Hematopoietic multipotent progenitor cell (in vitro differentiated cells): ENCODE data around the gene OR2V2. TPM values are rescaled to one million over a fixed set of nuclear protein-coding genes. Genes with fewer than 3 reads are reported as not detected.

Source experiments
- DNase-seq, 3 donors: peaks; one replicate each; pipeline ENCODE4 v3.0.0-alpha.2; 2011 to 2015; ENCODE audit warnings: low read depth in 2 of 3, low spot score in 2 of 3
- total RNA-seq: library from RNA; depleted of rRNA; stranded (reverse); fragments of >200 nt; gene quantifications from one replicate; pipeline ENCODE4 v1.2.3, GENCODE V29; 2012

The OR2V2 gene
- total RNA-seq, 1 donor = under 0.01 TPM

DNA sequence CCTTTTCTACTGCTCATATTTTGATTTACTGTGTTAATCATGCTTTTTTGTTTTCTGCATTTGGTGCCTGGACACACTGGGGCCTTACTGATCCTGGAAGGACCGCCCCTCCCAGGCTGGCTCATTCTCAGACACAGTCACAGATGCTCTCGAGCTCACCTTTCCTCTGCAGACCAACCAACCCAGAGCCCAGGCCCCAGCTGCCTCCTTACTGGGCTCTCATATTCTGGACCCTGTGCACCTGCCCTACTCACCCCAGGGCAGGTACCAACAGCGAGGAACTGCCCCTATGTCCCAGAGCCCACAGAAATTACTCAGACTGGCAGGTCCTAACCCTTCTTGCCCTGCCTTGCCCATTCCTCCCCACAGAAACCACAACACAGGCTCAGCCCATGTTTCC is 6.6 kb upstream of the OR2V2 start:
- no peak for DNase-seq

DNA sequence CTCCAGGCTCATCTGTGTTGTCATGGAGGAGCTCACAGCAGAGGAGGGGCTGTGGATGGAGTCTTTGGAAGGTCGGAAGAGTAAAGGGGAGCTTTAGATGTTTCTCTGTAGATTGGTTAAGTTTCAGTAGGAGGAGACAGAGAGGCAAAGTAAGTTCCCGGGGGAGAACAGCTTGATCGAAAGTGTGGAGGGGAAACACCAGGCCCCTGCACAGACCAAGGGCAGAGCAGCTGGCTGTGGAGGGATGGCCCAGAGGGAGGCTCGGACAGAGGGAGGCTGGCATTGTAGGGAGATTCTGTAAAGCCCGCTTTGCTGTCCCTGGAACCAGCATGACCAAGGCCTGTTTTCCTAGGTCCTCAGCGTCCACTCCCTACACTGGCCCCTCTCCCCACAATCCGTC is 5.3 kb upstream of the OR2V2 start:
- no peak for DNase-seq

DNA sequence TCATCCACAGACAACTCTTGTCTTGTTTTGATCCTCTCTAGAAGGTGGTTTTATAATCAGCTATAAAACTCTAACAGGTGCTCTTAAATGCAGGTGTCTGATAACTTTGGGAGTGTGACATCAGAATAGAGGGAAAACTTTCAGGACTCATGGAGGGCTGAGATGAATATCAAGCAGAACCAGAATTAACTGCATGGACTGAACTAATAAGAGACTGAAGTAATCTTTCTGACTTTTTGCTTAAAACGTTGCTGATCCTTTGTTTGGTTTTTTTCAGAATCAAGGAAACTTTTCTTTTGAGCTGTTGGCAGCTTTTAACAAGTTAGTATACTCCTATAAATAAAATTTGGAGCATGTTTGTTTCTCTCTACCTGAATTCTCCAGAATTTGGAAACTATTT is 2.3 kb upstream of the OR2V2 start:
- no peak for DNase-seq

DNA sequence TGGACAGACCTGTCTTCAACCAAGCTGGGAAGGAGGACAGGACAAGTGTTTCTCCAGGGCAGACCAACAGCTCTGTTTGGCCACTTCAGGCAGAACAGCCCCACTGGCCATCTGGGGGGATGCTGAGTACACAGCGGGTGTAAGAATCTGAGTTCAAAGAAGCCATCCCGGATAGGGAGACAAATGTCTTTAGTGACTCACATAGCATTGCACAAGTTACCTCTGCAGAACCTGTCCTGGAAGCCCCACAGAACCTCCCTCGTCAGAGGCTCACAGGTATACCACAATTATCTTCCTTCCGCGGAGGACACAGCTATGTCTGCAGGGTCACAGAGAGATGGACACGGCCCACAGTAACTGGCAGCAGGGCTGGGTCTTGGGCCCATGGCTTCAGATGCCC is 2.0 kb downstream of the OR2V2 start:
- DNase-seq = no peak

DNA sequence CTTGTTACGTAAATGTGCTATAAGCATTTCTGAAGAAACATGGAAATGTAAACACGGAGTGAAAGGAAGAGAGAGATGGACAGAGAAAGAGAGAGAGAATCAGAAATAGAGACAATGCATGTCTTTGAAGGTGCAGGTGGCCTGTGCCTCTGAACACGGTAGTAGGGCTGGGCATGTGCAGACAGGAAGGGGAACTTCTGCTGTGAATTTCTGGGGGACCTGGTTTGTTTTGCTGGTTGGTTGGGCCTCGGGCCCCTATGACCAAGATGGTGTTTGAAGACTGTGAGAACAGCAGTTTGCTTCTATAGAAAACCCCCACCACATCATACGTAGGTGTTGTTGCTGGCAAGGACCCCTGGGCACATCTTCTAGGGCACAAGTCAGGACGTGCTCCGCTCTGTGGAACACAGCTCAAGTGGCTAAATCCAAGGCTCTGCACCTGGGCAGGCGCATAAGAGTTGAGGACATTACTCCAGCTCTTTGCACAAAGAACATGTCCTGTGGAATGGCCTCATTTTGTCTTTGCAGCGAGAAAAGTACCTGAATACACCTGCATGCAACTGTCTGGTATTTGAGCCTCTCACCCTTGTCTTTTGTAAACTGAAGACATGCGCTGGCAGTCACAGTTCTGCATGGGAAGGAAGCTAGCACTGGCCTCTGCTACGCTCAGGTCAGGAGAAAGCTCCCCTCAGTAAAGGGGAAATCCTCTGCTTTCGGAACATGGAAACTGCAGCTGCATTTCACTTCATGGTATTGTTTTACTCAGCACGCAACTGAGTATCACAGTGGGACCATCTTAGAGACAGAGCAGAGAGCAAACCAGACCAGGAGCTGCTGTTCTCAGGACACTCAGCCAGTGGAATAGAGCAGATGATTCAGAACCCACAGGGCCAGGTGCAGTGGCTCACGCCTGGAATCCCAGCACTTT is 2.7 kb downstream of the OR2V2 start:
- DNase-seq = no peak

DNA sequence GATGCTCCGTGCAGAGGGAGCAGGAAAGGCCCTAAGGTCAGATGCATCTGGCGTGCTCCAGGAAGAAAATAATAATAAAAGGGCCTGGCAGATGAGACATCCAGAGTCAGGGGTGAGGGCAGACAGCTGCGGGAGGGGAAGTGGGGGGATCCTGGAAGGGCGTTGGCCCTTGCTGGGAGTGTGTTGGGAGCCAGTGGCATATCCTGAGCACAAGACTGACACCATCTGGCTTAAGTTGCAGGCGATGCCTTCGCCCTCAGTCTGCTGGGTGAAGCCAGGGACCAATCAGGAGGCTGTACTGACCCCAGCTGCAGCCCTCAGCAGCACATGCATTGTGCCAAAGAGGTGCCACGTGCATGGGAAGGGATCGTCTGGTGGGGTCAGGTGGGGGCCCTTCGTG is 3.8 kb downstream of the OR2V2 start:
- DNase-seq = no peak

DNA sequence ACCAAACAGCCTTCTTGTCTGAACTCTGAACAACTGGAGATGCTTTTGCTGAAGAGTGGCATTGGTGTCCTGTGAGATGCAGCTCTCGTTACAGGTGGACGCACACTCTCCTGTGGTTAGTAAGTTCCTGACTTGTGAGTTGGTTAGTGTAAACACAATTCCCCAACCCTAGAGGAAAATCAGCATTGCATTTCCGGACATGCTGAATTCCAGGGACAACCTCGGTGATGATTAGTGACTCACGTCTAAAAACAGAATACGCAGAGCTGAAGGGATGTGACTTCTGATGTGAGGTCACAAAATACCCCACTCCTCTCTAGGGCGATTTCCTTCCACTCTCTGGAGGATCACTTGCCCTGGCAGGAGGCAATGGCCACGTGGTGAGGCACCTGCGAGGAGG is 5.0 kb downstream of the OR2V2 start:
- DNase-seq = no peak

DNA sequence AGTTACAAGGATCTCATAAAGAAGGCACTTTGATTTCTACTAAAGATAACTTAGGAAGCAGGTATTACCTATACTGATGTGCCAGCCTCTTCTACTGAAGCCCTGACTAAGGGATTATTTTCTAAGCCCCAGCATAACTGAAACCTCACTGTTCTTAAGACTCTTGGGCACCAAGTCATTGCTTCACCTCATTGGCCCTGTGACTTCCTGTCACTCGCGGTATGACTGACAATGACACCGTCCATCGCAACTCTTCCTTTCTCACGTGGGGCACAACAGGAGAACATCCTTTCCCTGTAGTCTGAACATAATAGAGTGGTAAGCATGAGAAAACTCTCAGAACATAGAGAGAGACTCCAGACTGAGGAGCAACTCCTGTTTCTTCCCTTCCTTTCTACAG is 6.4 kb downstream of the OR2V2 start:
- no peak for DNase-seq

DNA sequence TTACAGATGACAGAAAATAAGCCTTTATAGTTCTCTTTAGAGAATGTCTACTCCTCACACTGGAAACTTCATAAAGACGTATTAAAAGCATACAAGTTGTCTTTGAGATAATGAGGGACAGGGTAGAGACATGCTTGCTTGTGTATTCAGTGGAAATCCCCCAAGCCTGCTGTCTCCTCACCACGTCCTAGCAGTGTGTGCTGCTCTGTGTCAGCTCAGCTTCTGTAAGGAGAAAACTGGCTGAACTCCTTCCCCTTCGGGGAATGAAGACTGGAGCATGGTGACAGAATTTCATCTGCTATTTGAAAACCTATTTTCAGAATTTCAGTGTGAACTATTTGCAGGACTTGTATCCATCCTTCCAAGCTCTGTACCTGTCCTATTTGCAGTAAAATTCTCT is 9.4 kb downstream of the OR2V2 start:
- DNase-seq = no peak

DNA sequence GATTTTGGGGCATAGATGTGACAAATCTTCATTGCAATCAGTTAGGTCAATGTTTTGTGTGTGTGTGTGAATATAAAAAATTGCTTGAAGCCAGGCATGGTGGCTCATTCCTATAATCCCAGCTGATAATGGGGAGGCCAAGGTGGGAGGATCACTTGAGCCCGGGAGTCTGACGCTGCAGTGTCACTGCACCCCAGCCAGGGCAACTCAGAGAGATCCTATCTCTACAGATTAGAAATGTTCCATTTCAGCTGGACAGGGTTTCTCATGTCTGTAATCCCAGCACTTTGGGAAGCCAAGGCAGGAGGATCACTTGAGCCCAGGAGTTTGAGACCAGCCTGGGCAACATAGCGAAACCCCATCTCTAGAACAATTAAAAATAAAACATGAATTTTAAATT is 11.5 kb downstream of the OR2V2 start:
- DNase-seq = no peak

DNA sequence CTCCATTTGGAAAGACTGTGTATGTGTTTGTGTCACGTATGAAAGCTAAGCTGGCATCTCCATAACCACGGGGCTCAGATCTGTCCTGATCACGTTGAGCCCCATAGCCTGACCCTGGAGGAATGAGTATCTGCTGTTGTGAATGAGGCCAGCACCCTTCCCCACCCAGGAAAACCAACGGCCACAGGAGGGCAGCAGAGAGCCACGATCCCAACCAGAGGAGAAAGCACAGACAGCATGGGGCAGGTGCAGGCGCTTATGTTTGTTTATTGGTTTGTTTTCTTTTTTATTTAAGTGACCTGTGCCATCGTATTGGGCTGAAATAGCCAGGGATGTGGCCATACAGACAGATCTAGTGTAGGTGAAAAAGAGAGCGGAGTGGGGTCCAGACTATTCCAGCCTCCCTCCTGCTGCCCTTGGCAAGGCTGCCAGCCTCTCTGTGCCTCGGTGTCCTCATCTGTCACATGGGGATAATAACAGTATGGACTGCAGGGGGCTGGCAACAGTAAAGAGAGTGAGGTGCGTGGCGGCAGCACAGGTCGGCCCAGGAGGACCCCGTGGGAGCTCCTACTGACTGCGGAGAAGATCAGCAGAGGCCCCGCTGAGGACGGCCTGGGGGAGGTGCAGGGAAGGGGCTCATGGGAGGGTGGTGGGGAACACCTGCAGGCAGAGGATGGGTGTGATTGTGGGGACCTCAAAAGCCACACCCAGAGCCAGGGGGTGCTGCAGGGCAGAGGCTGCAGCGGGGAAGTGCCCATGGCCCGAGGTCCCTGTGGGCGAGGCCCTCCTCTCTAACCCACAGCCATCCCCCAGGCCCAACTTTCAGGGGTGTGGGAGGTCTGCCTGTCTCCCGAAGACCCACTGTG is 12.1 kb downstream of the OR2V2 start:
- peak; percentile 61 to 80 (median 74) for DNase-seq

DNA sequence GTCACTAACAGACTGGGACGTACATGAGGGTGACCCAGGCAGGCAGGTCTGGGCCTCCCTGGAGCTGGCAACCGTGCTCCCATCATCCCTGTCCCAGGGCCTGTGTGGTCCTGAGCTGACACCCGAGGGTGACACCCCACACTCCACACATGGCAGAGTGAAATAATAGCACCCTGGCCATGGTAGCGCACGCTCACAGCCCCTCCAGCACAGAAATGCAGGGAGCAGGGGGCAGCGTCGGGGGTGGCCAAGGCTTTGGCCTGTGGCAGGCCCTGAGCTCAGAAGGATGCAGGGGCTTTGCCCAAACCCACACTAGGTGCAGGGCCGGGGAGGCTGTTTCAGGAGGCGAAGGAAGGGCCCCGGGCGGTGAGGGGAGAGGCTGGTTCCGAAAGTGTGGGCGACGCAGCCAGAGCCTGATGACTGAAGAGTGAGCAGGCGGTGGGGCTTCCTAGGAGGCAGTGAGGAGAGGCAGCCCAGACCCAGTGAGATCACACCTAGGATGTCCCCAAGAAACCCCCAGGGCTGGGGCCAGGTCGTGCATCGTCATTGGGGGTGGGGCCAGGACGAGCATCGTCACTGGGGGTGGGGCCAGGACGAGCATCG is 12.9 kb downstream of the OR2V2 start:
- DNase-seq = peak; percentile 62 to 72 (median 66)

DNA sequence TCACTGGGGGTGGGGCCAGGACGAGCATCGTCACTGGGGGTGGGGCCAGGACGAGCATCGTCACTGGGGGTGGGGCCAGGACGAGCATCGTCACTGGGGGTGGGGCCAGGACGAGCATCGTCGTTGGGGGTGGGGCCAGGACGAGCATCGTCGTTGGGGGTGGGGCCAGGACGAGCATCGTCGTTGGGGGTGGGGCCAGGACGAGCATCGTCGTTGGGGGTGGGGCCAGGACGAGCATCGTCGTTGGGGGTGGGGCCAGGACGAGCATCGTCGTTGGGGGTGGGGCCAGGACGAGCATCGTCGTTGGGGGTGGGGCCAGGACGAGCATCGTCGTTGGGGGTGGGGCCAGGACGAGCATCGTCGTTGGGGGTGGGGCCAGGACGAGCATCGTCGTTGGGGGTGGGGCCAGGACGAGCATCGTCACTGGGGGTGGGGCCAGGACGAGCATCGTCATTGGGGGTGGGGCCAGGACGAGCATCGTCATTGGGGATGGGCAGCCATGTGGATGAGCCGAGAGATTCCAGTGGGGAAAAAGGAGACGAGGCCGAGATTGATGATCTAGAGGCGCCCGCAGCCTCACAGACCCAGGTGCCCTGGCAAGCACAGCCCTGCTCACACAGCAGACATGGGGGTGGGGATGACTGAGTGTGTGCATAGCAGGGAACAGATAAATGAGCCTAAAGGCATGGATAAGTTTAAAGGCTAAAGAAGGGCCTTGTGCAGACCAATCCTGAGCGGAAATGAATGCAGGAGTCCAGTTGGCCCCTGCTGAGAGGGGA is 13.6 kb downstream of the OR2V2 start:
- DNase-seq = peak in 2 of 3 donors; percentile 15 to 55

DNA sequence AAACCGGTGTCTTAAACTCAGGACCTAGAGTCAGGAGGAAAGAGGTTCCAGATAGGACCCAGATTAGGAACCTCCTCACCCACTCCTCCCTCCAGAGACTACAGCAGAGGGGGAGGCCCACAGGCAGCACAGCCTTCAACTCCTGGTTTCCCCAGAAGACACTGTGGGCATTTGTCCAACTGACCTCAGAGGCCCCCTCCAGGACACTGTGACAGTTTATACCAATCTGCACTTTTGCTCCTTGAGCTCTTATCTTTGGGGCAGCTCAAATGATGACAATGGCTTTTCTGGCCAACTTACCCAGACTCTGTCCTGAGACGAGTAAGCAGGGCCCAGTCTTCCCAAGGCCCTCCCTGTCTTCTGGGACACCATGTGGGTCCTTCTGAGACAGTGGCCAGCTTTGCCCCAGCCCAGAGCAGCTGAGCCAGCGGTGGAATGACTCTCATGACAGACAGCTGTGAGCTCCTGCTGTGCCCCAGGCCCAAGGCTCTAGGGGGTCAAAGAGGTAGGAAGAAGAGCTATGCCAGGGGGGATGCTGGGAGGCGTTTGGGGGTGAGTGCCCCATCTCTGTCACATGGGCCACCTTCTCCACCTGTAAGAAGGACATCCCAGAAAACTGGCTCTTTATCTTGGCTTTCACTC is 14.3 kb downstream of the OR2V2 start:
- no peak for DNase-seq

DNA sequence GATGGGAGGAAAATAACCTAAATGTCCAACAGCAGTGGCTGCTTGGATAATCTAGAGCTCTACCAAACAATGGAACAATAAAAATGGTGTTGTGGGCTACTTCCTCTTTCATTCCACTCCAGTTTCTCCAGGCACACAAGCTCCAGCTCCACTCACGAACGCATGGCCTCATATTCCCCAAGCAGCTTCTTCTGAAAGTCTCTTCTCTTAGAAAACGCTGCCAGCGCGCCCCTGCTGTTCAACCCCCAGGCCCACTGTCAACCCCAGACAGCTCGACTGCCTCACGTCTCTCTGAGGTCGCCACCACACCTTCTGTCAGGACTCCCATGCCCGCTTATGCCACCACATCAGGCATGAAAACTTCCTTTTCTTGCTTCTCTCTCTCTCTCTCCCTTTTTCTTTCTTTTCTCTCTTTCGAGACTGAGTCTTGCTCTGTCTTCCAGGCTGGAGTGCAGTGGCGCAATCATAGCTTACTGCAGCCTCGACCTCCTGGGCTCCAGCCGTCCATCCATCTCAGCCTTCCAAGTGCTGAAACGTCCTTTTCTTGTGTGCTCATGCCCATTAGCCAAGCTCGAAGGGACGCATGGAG is 16.2 kb downstream of the OR2V2 start:
- peak in 2 of 3 donors; percentile 52 to 58 for DNase-seq

DNA sequence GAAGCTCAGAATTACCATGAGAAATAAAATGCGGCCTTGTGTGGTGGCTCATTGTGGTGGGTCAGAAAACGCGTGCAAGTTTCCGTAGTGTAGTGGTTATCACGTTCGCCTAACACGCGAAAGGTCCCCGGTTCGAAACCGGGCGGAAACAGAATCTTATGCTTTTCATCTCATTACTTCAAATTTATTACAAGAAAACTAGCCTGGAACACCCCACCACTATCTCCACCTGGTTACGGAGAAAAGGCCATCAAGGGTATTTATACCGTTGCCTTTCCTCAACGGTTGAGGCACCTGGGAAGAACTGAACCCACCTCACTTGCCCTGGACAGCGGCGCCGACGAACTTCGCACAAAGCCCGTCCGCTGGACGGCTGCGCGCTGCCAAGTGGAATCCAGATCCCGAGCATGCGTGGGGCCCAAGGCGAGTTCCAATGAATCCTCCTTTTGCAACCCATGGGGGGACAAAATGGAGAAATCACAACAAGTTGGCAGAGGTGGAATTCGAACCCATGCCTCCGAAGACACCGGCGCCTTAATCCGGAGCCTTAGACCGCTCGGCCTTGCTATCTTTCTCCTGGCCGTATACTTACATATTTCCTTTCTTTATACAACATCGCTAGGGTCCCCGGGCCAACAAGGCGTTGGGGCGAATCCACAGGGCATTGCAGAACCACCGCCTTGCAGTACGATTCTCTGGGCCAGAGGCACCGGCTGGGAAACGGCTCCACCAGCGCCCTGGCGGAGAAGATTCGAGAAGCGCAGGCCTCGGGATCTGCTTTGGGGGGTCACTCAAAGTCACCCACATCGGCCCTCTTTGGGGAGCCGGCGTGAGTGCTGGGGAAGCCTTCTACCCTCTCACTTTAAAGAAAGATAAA is 16.9 kb downstream of the OR2V2 start:
- DNase-seq = no peak

DNA sequence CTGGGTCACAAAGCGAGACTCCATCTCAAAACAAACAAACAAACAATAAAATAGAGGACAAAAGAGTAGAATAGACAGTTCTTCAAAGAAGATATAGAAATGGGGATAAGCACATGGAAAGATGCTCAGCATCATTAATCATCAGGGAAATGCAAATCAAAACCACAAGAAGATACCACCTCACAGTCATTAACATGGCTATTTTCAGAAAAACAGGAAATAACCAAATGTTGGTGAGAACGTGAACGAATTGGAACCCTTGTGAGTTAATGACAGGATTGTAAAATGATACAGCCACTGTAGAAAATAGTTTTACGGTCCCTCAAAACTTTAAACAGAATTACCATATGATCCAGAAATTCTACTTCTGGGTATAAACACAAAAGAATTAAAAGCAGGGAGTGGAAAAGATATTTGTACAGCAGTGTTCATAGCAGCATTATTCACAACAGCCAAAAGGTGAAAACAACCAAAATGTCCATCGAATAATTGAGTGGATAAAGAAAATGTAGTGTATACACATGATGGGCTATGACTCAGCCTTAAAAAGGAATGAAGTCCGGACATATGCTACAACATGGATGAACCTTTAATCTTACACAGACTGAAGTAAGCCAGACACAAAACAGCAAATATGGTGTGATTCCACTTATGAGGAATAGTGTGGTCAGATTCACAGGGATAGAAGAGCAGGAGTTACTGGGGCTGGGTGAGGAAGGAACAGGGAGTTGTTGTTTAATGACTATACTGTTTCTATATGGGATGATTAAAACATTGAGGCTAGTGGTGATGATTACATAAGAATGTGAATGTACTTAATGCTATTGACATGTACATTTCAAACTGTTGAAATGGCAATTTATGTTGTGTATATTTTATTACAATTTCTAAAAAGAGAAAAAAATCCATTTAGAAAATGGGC is 19.7 kb downstream of the OR2V2 start:
- DNase-seq = no peak
